ENCODE measurements around the gene LTB4R.

DNA sequence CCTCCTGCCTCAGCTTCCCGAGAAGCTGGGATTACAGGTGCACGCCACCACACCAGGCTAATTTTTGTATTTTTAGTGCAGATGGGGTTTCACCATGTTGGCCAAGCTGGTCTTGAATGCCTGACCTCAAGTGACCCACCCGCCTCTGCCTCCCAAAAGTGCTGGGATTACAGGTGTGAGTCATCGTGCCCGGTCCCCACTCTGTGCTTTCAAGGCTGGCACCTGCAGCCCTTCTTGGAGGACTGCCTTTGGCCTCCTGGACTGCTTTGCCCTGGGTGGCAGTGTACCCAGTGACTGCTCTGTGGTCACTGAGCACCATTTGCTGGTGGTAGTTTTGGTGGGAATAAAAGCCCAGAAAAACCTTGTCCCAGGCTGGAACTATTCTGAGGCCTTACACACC lies 24.3 kb upstream of the LTB4R start:
- TF ChIP-seq POLR2AphosphoS5 (IDR thresholded peaks at IDR 0.05) (no peak), EP300 (IDR thresholded peaks at IDR 0.05) (no peak)
- TF ChIP-seq, protein P1, sequence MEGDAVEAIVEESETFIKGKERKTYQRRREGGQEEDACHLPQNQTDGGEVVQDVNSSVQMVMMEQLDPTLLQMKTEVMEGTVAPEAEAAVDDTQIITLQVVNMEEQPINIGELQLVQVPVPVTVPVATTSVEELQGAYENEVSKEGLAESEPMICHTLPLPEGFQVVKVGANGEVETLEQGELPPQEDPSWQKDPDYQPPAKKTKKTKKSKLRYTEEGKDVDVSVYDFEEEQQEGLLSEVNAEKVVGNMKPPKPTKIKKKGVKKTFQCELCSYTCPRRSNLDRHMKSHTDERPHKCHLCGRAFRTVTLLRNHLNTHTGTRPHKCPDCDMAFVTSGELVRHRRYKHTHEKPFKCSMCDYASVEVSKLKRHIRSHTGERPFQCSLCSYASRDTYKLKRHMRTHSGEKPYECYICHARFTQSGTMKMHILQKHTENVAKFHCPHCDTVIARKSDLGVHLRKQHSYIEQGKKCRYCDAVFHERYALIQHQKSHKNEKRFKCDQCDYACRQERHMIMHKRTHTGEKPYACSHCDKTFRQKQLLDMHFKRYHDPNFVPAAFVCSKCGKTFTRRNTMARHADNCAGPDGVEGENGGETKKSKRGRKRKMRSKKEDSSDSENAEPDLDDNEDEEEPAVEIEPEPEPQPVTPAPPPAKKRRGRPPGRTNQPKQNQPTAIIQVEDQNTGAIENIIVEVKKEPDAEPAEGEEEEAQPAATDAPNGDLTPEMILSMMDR (IDR thresholded peaks at IDR 0.05), result no peak

Data from upper lobe of left lung (tissue), 4 donors.